AG20443 (cell line): ENCODE results near the gene RNF152.
A peak's percentile ranks its signal among the peaks of the same experiment; 100 is the strongest.

Experiments
- DNase-seq: peaks from one replicate; pipeline ENCODE4 v3.0.0; 2012; ENCODE audit warnings: low spot score, mixed read lengths

The RNF152 gene

GRCh38 chr18:61894751-61895524, 2.1 kb upstream of the RNF152 start:
- no peak for DNase-seq

DNA sequence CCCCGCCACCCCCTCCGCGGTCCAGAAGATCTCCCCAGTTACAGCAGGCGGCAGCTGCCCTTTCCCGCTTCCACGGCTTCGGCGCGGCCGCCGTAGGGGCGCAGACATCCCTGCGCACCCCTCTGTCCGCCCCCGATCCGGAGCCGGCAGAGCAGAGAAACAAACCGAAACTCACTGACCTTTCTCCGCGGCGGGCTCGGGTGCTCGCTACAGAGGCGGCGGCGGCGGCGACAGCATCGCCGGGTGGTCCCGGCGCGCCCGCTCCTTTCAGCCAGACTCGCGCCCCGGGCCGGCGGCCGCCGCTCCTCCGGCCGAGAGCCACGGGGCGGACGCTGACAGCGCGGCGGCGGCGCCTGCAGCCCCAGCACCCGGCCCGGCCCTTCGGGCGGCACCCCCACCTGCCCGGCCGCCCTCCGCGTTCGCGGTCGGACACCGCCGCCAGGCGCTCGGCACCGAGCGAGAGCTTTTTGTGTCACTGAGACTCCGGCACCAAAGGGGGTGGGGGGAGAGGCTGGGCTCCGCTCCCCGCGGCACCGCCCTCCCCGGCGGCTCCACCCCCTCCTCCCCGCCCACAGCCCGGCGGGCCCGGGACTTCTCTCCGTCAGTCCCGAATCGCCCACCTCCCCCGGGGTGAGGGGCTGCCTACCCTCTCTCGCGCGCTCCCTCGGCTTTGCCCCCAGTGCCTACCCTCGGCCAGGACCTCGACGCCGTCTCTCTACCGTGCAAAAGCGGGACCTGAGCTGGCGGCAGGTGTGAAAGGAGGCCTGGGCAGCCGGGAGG, 1.4 kb upstream of the RNF152 start:
- DNase-seq, result peak; percentile 97

- DNase-seq, result peak; percentile 85
Observed at GRCh38 chr18:61893309-61893970, 633 bp upstream of the RNF152 start.

DNA sequence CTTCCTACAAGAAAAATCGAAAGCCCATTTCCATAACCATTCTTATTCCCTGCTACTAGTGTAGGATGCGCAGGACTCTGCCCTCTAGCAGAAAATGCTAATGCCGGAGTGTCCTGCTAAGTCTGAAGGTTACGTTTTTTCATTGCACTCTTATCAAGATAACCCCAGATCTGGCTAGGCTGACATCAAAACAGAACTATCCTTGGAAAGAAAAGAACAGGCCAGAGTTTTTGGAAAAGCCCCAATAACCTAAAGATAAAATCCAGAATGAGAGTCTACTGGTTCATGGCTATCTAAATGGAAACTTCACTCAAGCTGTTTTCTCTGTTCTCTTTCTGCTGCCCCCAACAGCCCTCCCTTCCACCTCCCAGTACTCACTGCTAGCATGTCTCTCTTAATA, 913 bp downstream of the RNF152 start:
- no peak for DNase-seq

GRCh38 chr18:61891271-61891670, 1.5 kb downstream of the RNF152 start:
- peak; percentile 11 for DNase-seq

- DNase-seq, result no peak
Observed at GRCh38 chr18:61890344-61890743, 2.5 kb downstream of the RNF152 start.

DNA sequence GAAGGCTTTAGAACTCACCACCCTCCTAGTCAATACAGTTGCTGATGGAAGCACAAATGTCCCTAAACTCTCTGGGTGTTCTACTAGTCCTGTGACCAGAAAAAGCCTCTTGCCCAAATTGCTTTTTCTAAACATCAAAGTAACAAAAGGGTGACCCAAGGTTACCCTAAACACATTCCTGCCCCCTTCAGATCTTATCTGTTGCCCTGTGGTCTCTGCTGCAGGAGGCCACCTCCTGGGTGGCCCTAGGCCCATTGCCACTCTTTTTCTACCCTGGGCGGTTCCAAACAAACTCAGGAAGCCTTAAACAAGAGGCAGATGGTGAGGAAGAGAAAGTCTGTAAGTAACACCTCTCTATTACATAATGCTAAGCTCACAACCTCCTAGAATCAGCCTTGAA, 3.3 kb downstream of the RNF152 start:
- no peak for DNase-seq

DNA sequence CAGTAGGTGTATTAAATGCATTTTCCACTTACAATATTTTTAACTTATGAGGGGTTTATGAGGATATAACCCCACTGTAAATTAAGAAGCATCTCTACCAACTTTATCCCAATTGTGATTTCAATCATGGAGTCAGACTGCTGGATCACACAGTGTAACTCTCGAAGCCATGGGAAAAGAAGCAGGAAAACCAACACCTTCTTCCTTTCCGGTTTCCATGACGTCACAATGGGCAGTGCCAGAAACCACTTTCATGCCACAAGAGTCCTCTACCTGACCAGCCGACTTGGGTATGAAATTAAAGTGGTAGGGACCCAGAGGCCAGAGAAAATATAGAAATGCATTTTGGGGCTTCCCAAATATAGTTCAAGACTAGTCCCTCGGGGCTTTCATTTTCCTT, 4.2 kb downstream of the RNF152 start:
- DNase-seq, result no peak

GRCh38 chr18:61887838-61888237, 5.0 kb downstream of the RNF152 start:
- DNase-seq, result no peak

DNA sequence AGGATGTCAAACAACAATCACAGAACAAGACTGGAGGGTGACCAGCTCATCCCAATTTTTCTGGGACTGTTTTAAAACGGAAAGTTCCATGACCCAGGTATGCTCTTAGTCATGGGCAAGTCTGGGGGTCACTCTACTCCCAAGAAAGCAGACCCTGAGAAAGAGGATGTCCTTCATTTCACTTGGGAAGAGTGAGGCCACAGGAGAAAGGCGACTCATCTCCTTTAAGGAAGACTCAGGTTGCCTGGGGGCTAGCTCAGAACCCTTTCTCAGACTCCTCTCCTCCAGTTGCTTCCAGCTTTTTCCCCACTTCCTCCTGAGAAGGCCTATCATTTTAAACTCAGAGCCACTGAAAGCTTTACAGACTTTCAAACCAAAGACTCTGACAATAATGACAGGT, 9.3 kb downstream of the RNF152 start:
- no peak for DNase-seq

DNA sequence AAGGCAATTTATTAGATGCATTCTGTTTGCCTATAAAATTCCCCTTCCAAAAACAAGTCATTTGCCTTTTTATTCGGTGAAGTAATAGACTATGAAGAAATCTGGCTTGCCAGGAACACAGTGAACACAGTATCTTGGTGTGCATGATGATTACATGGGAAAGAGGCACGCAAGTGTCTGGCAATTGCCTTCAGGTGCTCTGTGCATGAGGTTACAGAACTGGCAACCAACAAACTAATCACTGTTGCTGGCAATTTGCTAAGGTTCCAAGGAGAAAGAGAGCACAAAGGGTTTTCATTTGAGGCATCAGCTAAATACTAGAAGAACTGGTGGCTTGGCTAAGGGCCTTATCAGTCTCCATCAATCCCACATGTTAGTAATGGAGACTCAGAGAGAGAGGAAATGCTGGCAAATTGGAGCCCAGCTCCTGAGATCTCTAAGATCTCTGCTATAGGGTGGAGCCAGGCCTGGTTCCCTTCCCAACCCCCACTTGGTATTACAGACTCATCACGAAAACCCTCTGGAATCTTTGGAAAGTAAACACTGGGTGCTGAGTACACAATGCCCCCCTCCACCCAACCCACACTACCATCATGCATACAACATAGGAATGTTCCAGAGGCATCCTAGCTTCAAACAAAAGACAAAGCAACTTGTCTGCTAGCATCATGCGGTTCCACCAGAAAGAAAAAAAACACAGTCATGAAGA, 10.4 kb downstream of the RNF152 start:
- peak; percentile 35 for DNase-seq

DNA sequence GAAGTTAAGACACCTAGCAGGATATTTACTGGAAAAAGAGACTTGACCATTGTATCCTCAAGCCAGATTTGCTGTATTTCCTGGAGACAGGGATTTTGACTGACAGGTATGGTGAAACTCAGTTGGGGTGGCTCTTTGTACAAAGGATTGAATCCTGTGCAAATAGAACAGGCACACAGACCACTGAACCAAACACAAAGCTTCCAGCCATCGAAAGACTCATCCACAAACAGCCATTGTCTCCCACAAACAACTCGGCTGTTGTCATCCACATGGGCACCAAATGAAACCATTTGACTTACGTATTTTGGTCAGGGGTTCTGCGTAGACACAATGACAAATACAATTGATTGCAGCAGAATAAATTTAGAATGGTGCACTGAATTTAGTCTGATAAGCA, 15.9 kb downstream of the RNF152 start:
- no peak for DNase-seq

DNA sequence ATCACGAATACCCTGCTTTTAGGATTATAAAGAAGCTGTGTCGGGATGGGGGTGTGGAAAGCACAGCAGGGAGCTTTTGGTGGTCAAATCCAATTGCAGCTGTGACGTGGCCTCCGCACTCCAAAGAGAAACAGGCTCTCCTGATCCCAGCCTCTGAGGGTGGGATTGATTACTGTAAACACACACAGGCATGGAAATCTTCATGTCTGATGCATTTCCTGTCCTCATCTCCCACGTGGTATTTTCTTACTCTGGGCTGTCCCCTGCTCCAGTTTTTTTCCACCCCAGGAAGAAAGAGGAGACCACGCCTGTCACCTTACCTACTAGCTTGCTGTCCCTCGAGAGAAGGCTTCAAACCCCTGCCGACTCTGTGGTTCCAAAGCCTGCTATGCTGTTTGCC, 22.7 kb downstream of the RNF152 start:
- peak; percentile 34 for DNase-seq

DNA sequence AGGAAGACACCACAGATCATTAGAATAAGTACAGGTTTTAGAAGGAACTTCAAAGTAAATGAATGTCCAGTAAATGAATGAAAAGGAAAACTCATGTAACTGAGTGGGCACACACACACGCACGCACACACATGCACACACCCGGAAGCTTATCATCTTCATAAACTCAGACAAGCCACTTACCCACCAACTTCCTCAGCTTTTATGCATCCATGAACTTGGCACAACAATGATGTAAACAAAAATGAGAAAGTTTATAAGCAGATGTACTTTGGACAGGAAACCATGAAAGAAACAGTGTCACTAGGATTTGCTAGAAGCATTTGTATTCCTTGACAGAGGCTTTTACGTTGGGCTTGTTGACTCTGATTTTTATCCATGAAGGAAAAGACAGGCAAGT, 23.2 kb downstream of the RNF152 start:
- no peak for DNase-seq

- DNase-seq, result peak; percentile 53
Observed at GRCh38 chr18:61865466-61866175, 27.2 kb downstream of the RNF152 start.

GRCh38 chr18:61861372-61861771, 31.4 kb downstream of the RNF152 start:
- no peak for DNase-seq

DNA sequence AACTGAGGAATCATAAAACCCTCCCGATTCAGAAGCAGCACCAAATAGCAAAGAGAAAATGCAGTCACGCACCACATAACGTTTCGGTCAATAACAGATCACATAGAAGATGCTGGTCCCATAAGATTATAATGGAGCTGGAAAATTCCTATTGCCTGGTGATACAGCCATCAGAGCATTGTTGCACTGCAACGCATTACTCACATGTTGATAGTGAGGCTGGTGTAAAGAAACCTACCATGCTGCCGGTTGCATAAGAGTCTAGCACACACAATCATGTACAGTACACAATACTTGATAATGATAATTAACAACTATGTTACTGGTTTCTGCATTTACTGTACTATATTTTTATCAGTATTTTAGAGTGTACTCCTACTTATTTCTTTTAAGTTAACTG, 32.5 kb downstream of the RNF152 start:
- DNase-seq, result no peak

- DNase-seq, result no peak
Observed at GRCh38 chr18:61859113-61859512, 33.7 kb downstream of the RNF152 start.

- DNase-seq, result no peak
Observed at GRCh38 chr18:61856678-61857077, 36.1 kb downstream of the RNF152 start.

DNA sequence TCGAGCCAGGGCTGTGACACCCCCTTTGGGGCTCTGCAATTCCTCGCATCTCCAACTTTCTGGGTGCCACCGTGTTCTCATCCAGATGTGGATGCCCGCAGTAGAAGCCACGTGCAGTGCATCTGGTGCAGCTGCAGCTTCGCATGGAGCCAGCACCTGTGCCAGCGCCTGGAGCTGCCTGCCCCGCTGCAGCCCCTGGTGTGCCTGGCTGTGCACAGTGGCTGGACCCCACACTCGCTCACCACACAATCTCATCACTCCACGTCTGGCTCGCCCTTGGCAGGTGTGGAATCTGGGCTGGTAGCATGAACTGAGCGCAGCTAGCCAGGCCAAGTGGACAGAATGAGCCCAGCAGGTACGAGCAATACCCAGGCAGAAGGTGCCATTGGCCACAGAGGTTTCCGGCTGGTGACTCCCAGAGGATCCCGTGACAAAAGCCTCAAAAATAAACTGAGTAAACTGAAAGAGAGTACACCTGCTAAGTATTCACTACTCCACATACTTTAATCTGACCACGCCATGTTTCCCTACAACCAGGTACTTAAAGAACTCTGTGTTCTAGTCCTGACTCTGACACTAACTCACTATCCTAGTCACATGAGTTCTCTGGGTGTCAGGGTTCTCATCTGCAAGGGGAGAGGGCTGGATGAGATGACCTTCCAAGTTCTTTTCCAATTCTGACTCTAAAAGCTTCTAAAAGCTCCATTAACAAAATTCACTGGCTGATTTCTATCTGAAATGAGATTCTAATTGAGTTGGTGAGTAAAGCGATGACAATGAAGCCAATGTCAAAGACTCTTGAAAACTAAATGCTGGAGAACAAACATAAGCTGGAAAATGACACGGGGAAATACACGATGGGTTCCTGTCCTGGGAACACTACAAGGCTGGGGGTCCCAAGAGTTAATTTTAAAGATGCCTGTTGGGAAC, 37.1 kb downstream of the RNF152 start:
- DNase-seq, result no peak
